SH-SY5Y (cell line): Measurements from ENCODE around the gene IKZF2.

Source experiments
- GATA2 ChIP-seq: IDR thresholded peaks from 2 replicates; pipeline ENCODE4 v1.6.1; 2011; ENCODE audit warnings: mild to moderate bottlenecking, low read depth, low read length
- GATA3 ChIP-seq: IDR thresholded peaks from 2 replicates; pipeline ENCODE4 v1.6.1; 2011; ENCODE audit warnings: low read depth, mild to moderate bottlenecking, low read length, moderate library complexity

GRCh38 chr2:213148572-213149261 is 2.7 kb downstream of the IKZF2 start:
- TF ChIP-seq GATA2 (no peak), GATA3 (no peak)
